Nephron progenitor cell (in vitro differentiated cells): ENCODE measurements around the gene CSTPP1.
"Not testable (repeated sequence)": the region's sequence is repeated elsewhere in the genome, so short reads cannot be mapped to it uniquely, and the experiment has no call there.

Experiments used
- DNase-seq: peaks from one replicate; pipeline ENCODE4 v3.0.0; 2021
- H3K27ac Mint-ChIP-seq: 2 replicates; pipeline ENCODE4 v1.8.0; 2021; ENCODE audit warnings: mild to moderate bottlenecking, moderate library complexity, mixed read lengths
- H3K27me3 Mint-ChIP-seq: 2 replicates; pipeline ENCODE4 v1.8.0; 2021; ENCODE audit warnings: mild to moderate bottlenecking, low read depth, mixed read lengths; ENCODE audit not compliant: poor library complexity
- H3K36me3 Mint-ChIP-seq: 2 replicates; pipeline ENCODE4 v1.8.0; 2021; ENCODE audit warnings: low read depth, mixed read lengths
- H3K4me1 Mint-ChIP-seq: 2 replicates; pipeline ENCODE4 v1.8.0; 2021; ENCODE audit warnings: mixed read lengths
- H3K4me3 Mint-ChIP-seq: 2 replicates; pipeline ENCODE4 v1.8.0; 2021; ENCODE audit warnings: mild to moderate bottlenecking, moderate library complexity, mixed read lengths
- H3K9me3 Mint-ChIP-seq: 2 replicates; pipeline ENCODE4 v1.8.0; 2021; ENCODE audit warnings: mild to moderate bottlenecking, moderate library complexity, mixed read lengths
- TF ChIP-seq, protein P1 (sequence below): fragments of 200-600 bp; sonication (generic); IDR thresholded peaks from 2 replicates; pipeline ENCODE4 v1.5.0; 2021; ENCODE audit warnings: antibody characterized with exemption

Gene CSTPP1

DNA sequence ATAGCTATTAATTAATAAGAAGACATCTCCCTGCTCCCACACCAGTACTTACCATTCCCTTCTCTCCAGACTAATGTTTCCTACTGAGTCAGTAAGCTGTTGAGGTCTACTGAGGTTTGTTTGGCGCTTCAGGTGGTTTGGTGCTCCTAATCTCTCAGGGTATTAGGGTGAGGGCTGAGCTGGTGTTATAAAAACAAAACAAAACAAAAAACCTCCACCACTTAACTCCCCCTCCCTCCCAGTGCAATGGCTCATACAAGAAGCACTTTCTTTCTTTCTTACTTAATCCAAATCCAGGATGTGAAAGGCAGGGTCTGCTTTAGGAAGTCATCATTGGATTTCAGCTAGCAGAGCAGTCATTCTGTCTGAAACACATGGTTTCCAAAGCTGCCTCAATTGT, 15.3 kb downstream of the CSTPP1 start:
- H3K4me3 Mint-ChIP-seq = no peak overlapping the region
- no peaks in the 10 kb centered on the region for H3K9me3 Mint-ChIP-seq
- DNase-seq = no peak
- H3K27ac Mint-ChIP-seq = peak overlapping the region; percentile 84
- peaks cover 18% of the 10 kb centered on the region for H3K36me3 Mint-ChIP-seq
- TF ChIP-seq, protein P1, sequence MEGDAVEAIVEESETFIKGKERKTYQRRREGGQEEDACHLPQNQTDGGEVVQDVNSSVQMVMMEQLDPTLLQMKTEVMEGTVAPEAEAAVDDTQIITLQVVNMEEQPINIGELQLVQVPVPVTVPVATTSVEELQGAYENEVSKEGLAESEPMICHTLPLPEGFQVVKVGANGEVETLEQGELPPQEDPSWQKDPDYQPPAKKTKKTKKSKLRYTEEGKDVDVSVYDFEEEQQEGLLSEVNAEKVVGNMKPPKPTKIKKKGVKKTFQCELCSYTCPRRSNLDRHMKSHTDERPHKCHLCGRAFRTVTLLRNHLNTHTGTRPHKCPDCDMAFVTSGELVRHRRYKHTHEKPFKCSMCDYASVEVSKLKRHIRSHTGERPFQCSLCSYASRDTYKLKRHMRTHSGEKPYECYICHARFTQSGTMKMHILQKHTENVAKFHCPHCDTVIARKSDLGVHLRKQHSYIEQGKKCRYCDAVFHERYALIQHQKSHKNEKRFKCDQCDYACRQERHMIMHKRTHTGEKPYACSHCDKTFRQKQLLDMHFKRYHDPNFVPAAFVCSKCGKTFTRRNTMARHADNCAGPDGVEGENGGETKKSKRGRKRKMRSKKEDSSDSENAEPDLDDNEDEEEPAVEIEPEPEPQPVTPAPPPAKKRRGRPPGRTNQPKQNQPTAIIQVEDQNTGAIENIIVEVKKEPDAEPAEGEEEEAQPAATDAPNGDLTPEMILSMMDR = no peak
- peaks cover 32% of the 10 kb centered on the region for H3K4me1 Mint-ChIP-seq
- peaks cover 3% of the 10 kb centered on the region for H3K27me3 Mint-ChIP-seq

- TF ChIP-seq, protein P1 = no peak
- Mint-ChIP-seq H3K36me3 (peaks cover 25% of the 10 kb centered on the region), H3K4me3 (no peak overlapping the region), H3K27ac (peak overlapping the region; percentile 94), H3K4me1 (peaks cover 25% of the 10 kb centered on the region), H3K27me3 (peaks cover 3% of the 10 kb centered on the region), H3K9me3 (no peaks in the 10 kb centered on the region)
- no peak for DNase-seq
These were observed 16.0 kb downstream of the CSTPP1 start for GRCh38 chr11:46952553-46952952.

DNA sequence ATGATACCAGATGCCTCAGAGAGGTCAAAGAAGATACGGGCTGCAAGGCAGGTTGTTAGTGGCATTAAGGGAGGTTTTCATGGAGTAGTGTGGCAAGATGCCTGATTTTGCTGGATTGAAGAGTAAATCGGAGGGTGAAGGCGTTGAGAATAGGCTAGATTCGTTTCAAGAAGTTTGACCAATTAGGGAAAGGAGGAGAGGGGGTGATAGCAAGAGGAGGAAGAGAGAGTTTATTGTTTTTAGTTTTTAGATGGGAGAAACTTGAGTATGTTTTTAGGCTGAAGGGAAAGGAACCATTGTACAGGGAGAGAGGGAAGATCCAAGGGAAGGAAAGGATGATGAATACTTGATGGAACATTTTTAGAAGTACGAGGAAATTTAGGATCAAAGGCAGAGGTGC, 16.5 kb downstream of the CSTPP1 start:
- H3K4me3 Mint-ChIP-seq = no peak overlapping the region
- peaks cover 22% of the 10 kb centered on the region for H3K4me1 Mint-ChIP-seq
- H3K27me3 Mint-ChIP-seq = peaks cover 3% of the 10 kb centered on the region
- TF ChIP-seq, protein P1 = no peak
- peaks cover 31% of the 10 kb centered on the region for H3K36me3 Mint-ChIP-seq
- H3K27ac Mint-ChIP-seq = peak overlapping the region; percentile 94
- no peaks in the 10 kb centered on the region for H3K9me3 Mint-ChIP-seq
- DNase-seq = no peak

GRCh38 chr11:46958777-46959176, 22.2 kb downstream of the CSTPP1 start:
- Mint-ChIP-seq H3K4me3 (no peak overlapping the region), H3K27ac (no peak overlapping the region), H3K9me3 (peaks cover 41% of the 10 kb centered on the region), H3K36me3 (peaks cover 75% of the 10 kb centered on the region), H3K27me3 (no peaks in the 10 kb centered on the region), H3K4me1 (no peaks in the 10 kb centered on the region)
- TF ChIP-seq, protein P1 = no peak
- no peak for DNase-seq

GRCh38 chr11:46961041-46961440, 24.5 kb downstream of the CSTPP1 start:
- Mint-ChIP-seq H3K27ac (no peak overlapping the region), H3K27me3 (no peaks in the 10 kb centered on the region), H3K9me3 (peaks cover 52% of the 10 kb centered on the region), H3K4me1 (no peaks in the 10 kb centered on the region), H3K4me3 (no peak overlapping the region), H3K36me3 (peaks cover 90% of the 10 kb centered on the region)
- TF ChIP-seq, protein P1 = no peak
- no peak for DNase-seq

- H3K27me3 Mint-ChIP-seq, H3K27ac Mint-ChIP-seq, H3K4me3 Mint-ChIP-seq, DNase-seq, H3K4me1 Mint-ChIP-seq: not testable (repeated sequence)
- Mint-ChIP-seq H3K9me3 (peaks cover 52% of the 10 kb centered on the region), H3K36me3 (peaks cover 97% of the 10 kb centered on the region)
These were observed 25.3 kb downstream of the CSTPP1 start for GRCh38 chr11:46961886-46962285.
